HEK293 (cell line): ENCODE data around the gene CSPG4.
"Not testable (repeated sequence)": the region's sequence is repeated elsewhere in the genome, so short reads cannot be mapped to it uniquely, and the experiment has no call there.

Source experiments
- CTCF ChIA-PET: fragments of 350-600 bp; formaldehyde crosslinking; extraction: SDS; loops from one replicate; lab custom pipeline; 2021; ENCODE audit warnings: antibody characterized with exemption; lab: Yijun Ruan, JAX
- POLR2A ChIA-PET: fragments of 300-600 bp; formaldehyde crosslinking; extraction: SDS; loops from one replicate; lab custom pipeline; 2020; ENCODE audit warnings: antibody characterized with exemption, inconsistent platforms; lab: Yijun Ruan, JAX
- H3K27ac ChIP-seq: fragments of 200-500 bp; sonication (Bioruptor generic); 2 replicates; pipeline ENCODE4 v1.5.1; 2014; ENCODE audit warnings: low read depth, low read length, control low read depth, inconsistent platforms; ENCODE audit errors: extremely low read depth
- H3K36me3 ChIP-seq, 2 experiments: fragments of 200-500 bp in 1 of 2; sonication (Bioruptor generic) in 1 of 2; 1 replicate in 1 of 2; 2 replicates in 1 of 2; pipeline ENCODE4 v1.5.1; 2014 to 2017; ENCODE audit warnings: inconsistent platforms in 2 of 2, low read length in 2 of 2; ENCODE audit not compliant: control insufficient read depth in 2 of 2, insufficient read depth in 1 of 2
- H3K4me1 ChIP-seq: fragments of 200-500 bp; sonication (Bioruptor generic); 2 replicates; pipeline ENCODE4 v1.5.1; 2014; ENCODE audit warnings: mild to moderate bottlenecking, low read length, inconsistent platforms; ENCODE audit not compliant: control insufficient read depth, insufficient read depth
- H3K4me3 ChIP-seq: 2 replicates; pipeline ENCODE4 v1.5.1; 2011; ENCODE audit warnings: low read depth, mild to moderate bottlenecking, control low read depth, low read length, moderate library complexity
- H3K9me3 ChIP-seq: fragments of 200-500 bp; sonication (Bioruptor generic); 2 replicates; pipeline ENCODE4 v1.5.1; 2014; ENCODE audit warnings: low read depth, low read length, inconsistent platforms; ENCODE audit not compliant: control insufficient read depth, insufficient read depth
- ATF2 ChIP-seq: fragments of 450-650 bp; formaldehyde crosslinking; IDR thresholded peaks from 2 replicates; pipeline ENCODE4 v1.5.1; 2016; ENCODE audit warnings: missing biosample characterization, missing genetic modification characterization, low read depth
- BCL6B ChIP-seq: fragments of 450-650 bp; formaldehyde crosslinking; IDR thresholded peaks from 2 replicates; pipeline ENCODE4 v1.5.1; 2017; ENCODE audit warnings: missing biosample characterization, missing genetic modification characterization
- GLIS1 ChIP-seq: fragments of 450-650 bp; formaldehyde crosslinking; IDR thresholded peaks from 2 replicates; pipeline ENCODE4 v1.5.1; 2016; ENCODE audit warnings: missing biosample characterization, missing genetic modification characterization
- KLF1 ChIP-seq: fragments of 450-650 bp; formaldehyde crosslinking; IDR thresholded peaks from 2 replicates; pipeline ENCODE4 v1.5.1; 2016; ENCODE audit warnings: missing biosample characterization, missing genetic modification characterization
- MZF1 ChIP-seq: fragments of 450-650 bp; formaldehyde crosslinking; IDR thresholded peaks from 2 replicates; pipeline ENCODE4 v1.5.1; 2017; ENCODE audit warnings: missing biosample characterization, missing genetic modification characterization, borderline replicate concordance
- SCRT2 ChIP-seq: fragments of 450-650 bp; formaldehyde crosslinking; IDR thresholded peaks from 2 replicates; pipeline ENCODE4 v1.5.1; 2016; ENCODE audit warnings: missing biosample characterization, missing genetic modification characterization
- TCF7L2 ChIP-seq: IDR thresholded peaks from 2 replicates; pipeline ENCODE4 v1.6.1; 2011; ENCODE audit warnings: low read depth, mild to moderate bottlenecking, inconsistent platforms, low read length, moderate library complexity, borderline replicate concordance
- ZEB2 ChIP-seq: fragments of 450-650 bp; formaldehyde crosslinking; IDR thresholded peaks from 2 replicates; pipeline ENCODE4 v1.5.1; 2016; ENCODE audit warnings: missing biosample characterization, missing genetic modification characterization
- ZFP3 ChIP-seq: fragments of 450-650 bp; formaldehyde crosslinking; IDR thresholded peaks from 2 replicates; pipeline ENCODE4 v1.5.1; 2016; ENCODE audit warnings: low read depth, missing biosample characterization, missing genetic modification characterization
- ZNF202 ChIP-seq: fragments of 450-650 bp; formaldehyde crosslinking; IDR thresholded peaks from 2 replicates; pipeline ENCODE4 v1.5.1; 2016; ENCODE audit warnings: missing biosample characterization, missing genetic modification characterization, borderline replicate concordance
- ZNF221 ChIP-seq: fragments of 450-650 bp; formaldehyde crosslinking; IDR thresholded peaks from 2 replicates; pipeline ENCODE4 v1.5.1; 2017; ENCODE audit warnings: missing biosample characterization, missing genetic modification characterization, borderline replicate concordance
- ZNF354C ChIP-seq: fragments of 450-650 bp; formaldehyde crosslinking; IDR thresholded peaks from 2 replicates; pipeline ENCODE4 v1.5.1; 2016; ENCODE audit warnings: missing biosample characterization, missing genetic modification characterization, low read depth, borderline replicate concordance
- ZNF362 ChIP-seq: fragments of 450-650 bp; formaldehyde crosslinking; IDR thresholded peaks from 2 replicates; pipeline ENCODE4 v1.5.1; 2016; ENCODE audit warnings: missing biosample characterization, missing genetic modification characterization
- ZNF416 ChIP-seq: fragments of 450-650 bp; formaldehyde crosslinking; IDR thresholded peaks from 2 replicates; pipeline ENCODE4 v1.5.1; 2016; ENCODE audit warnings: missing biosample characterization, missing genetic modification characterization
- ZNF521 ChIP-seq: fragments of 450-650 bp; formaldehyde crosslinking; IDR thresholded peaks from 2 replicates; pipeline ENCODE4 v1.5.1; 2017; ENCODE audit warnings: missing biosample characterization, mild to moderate bottlenecking, missing genetic modification characterization
- ZNF585B ChIP-seq: fragments of 450-650 bp; formaldehyde crosslinking; IDR thresholded peaks from 2 replicates; pipeline ENCODE4 v1.5.1; 2016; ENCODE audit warnings: missing biosample characterization, missing genetic modification characterization
- ZNF621 ChIP-seq: fragments of 450-650 bp; formaldehyde crosslinking; IDR thresholded peaks from 2 replicates; pipeline ENCODE4 v1.5.1; 2017; ENCODE audit warnings: missing biosample characterization, missing genetic modification characterization
- ZNF626 ChIP-seq: fragments of 450-650 bp; sonication (Bioruptor Pico); formaldehyde crosslinking; IDR thresholded peaks from 2 replicates; pipeline ENCODE4 v1.5.1; 2018; ENCODE audit warnings: missing biosample characterization, missing genetic modification characterization, inconsistent platforms
- ZNF677 ChIP-seq: fragments of 450-650 bp; IDR thresholded peaks from 2 replicates; pipeline ENCODE4 v1.5.0; 2018; ENCODE audit warnings: missing biosample characterization, mild to moderate bottlenecking, missing genetic modification characterization, moderate library complexity
- ZNF692 ChIP-seq: fragments of 450-650 bp; formaldehyde crosslinking; IDR thresholded peaks from 2 replicates; pipeline ENCODE4 v1.5.1; 2016; ENCODE audit warnings: missing biosample characterization, missing genetic modification characterization
- ZSCAN23 ChIP-seq: fragments of 450-650 bp; formaldehyde crosslinking; IDR thresholded peaks from 2 replicates; pipeline ENCODE4 v1.5.1; 2016; ENCODE audit warnings: missing biosample characterization, missing genetic modification characterization

Gene CSPG4

GRCh38 chr15:75636026-75636425 lies 76.6 kb downstream of the CSPG4 start:
- peaks cover 7% of the 10 kb centered on the region for H3K4me1 ChIP-seq
- no peak overlapping the region for H3K4me3 ChIP-seq
- no peak overlapping the region for H3K27ac ChIP-seq
- POLR2A ChIA-PET = interaction anchor here (0.6 to 1.8 kb wide), 4 partner anchors 8 to 17 kb away, joined by 3 to 11 read pairs (median 6); partner anchors contain the start of gene SNUPN
- TF ChIP-seq ZNF677 (tag by site-specific recombination) (no peak), ZNF354C (tag by site-specific recombination) (no peak), ZNF416 (tag by site-specific recombination) (no peak), ZNF362 (tag by site-specific recombination) (peak; percentile 78), KLF1 (tag by site-specific recombination) (peak; percentile 61), MZF1 (tag by site-specific recombination) (no peak), ATF2 (no peak), GLIS1 (tag by site-specific recombination) (peak; percentile 76)
- H3K9me3 ChIP-seq = no peaks in the 10 kb centered on the region
- peaks cover 6% of the 10 kb centered on the region in 2 experiments; a peak in 2 of 3 replicates for H3K36me3 ChIP-seq
- CTCF ChIA-PET = interaction anchor here (5.8 kb wide), 1 partner anchor 269 kb away, joined by 47 read pairs; the partner anchor contains the start of gene MAN2C1

- H3K36me3 ChIP-seq, H3K4me1 ChIP-seq, H3K27ac ChIP-seq, H3K9me3 ChIP-seq, CTCF ChIA-PET, H3K4me3 ChIP-seq: not testable (repeated sequence)
- POLR2A ChIA-PET = interaction anchor here (1.4 to 1.8 kb wide), 3 partner anchors 13 to 182 kb away, joined by 3 to 7 read pairs (median 5); partner anchors contain the start of gene SNX33
Observed at GRCh38 chr15:75633922-75634321, 78.7 kb downstream of the CSPG4 start.

GRCh38 chr15:75631935-75632334 lies 80.7 kb downstream of the CSPG4 start:
- ChIA-PET POLR2A (interaction anchor here (0.7 to 1.3 kb wide), 2 partner anchors 8 to 264 kb away, joined by 3 to 5 read pairs; partner anchors contain the start of gene IMP3), CTCF (interaction anchor here (0.6 kb wide), 1 partner anchor 507 kb away, joined by 4 read pairs; no protein-coding TSS in a partner anchor)
- peak; percentile 67 for TF ChIP-seq SCRT2
- no peak for TF ChIP-seq ZNF621 (tag by site-specific recombination)
- no peak for TF ChIP-seq ZFP3 (tag by site-specific recombination)
- no peak for TF ChIP-seq ZSCAN23 (tag by site-specific recombination)

GRCh38 chr15:75625542-75626347 lies 86.9 kb downstream of the CSPG4 start, which contains the start of gene SNUPN:
Gene SNUPN, minus strand, starts transcription at chr15:75625725. Its CDS starts 4,674 bp downstream, at chr15:75621051.
- H3K4me3 ChIP-seq = peak within 1 kb of the TSS; percentile 96
- no peaks in the 10 kb centered on the region for H3K9me3 ChIP-seq
- H3K36me3 ChIP-seq = peaks cover 0 to 2% of the 10 kb centered on the region in 2 experiments; a peak in 2 of 3 replicates
- no peaks in the 10 kb centered on the region; the same call in 1 of the 2 replicates for H3K4me1 ChIP-seq
- ChIA-PET POLR2A (interaction anchor here (0.6 to 3.5 kb wide), 17 partner anchors 7 to 279 kb away, joined by 3 to 85 read pairs (median 4); partner anchors contain the start of genes IMP3, MAN2C1, NEIL1 and PTPN9), CTCF (interaction anchor here (0.7 to 3.8 kb wide), 6 partner anchors 14 to 666 kb away, joined by 3 to 32 read pairs (median 6); partner anchors contain the start of genes IMP3 and SNX33)
- H3K27ac ChIP-seq = peak within 1 kb of the TSS; percentile 96
- peak; percentile 99 for TF ChIP-seq ZEB2
- no peak for TF ChIP-seq TCF7L2
- TF ChIP-seq ZNF221 (tag by site-specific recombination) = no peak
- TF ChIP-seq ZNF585B (tag by site-specific recombination) = no peak
- no peak for TF ChIP-seq ZNF202 (tag by site-specific recombination)
- TF ChIP-seq ZNF521 = no peak
- no peak; the same call in 1 of the 2 replicates for TF ChIP-seq BCL6B (tag by site-specific recombination)
- TF ChIP-seq ZNF626 (tag by site-specific recombination) = no peak
- TF ChIP-seq ZNF692 (tag by site-specific recombination) = peak; percentile 100

More at GRCh38 chr15:75631935-75632334, 80.7 kb downstream of the CSPG4 start:
- peaks cover 0 to 6% of the 10 kb centered on the region in 2 experiments; a peak in 1 of 3 replicates for H3K36me3 ChIP-seq
- no peaks in the 10 kb centered on the region for H3K9me3 ChIP-seq
- H3K4me1 ChIP-seq = no peaks in the 10 kb centered on the region
- no peak overlapping the region for H3K4me3 ChIP-seq
- H3K27ac ChIP-seq = no peak overlapping the region
